Left ventricle myocardium inferior (tissue), 1 donor: ENCODE results near the gene GATC. TPM values are rescaled to one million over a fixed set of nuclear protein-coding genes. Genes with fewer than 3 reads are reported as not detected.
"Not testable (repeated sequence)": the region's sequence is repeated elsewhere in the genome, so short reads cannot be mapped to it uniquely, and the experiment has no call there.

Experiments
- DNase-seq: peaks from one replicate; pipeline ENCODE4 v3.0.0-alpha.2; 2020
- H3K27ac ChIP-seq: fragments of 200-600 bp; replicated peaks from 2 replicates; pipeline ENCODE4 v1.8.0; 2021
- H3K27me3 ChIP-seq: fragments of 200-600 bp; 2 replicates; pipeline ENCODE4 v1.8.0; 2021; ENCODE audit warnings: low read depth
- H3K36me3 ChIP-seq: fragments of 200-600 bp; 2 replicates; pipeline ENCODE4 v1.8.0; 2021
- H3K4me1 ChIP-seq: fragments of 200-600 bp; 2 replicates; pipeline ENCODE4 v1.8.0; 2021
- H3K4me3 ChIP-seq: fragments of 200-600 bp; 2 replicates; pipeline ENCODE4 v1.8.0; 2021; ENCODE audit warnings: mild to moderate bottlenecking, moderate library complexity
- H3K9me3 ChIP-seq: fragments of 200-600 bp; replicated peaks from 2 replicates; pipeline ENCODE4 v1.8.0; 2021
- CTCF ChIP-seq: fragments of 200-600 bp; IDR thresholded peaks from 2 replicates; pipeline ENCODE4 v1.8.0; 2021; ENCODE audit warnings: antibody characterized with exemption, mild to moderate bottlenecking, borderline replicate concordance
- intact Hi-C: fragments of 100-400 bp; cut with micrococcal nuclease; formaldehyde crosslinking; loops from one replicate; pipeline ENCODE4 v1.11.0; 2022
- total RNA-seq: library from RNA; stranded (reverse); fragmentation: NEBNext Ultra II Directional; extraction: Animal tissue kit (Norgen Biotek cat#: 25700); gene quantifications from one replicate; pipeline ENCODE4 v1.2.1, GENCODE V29; 2021
- donor health status: DM: no; HTN: yes; CAD: no; lungs with severe emphysema.

The GATC gene
- total RNA-seq, 1 donor from 2014 or later = 12.0 TPM

GRCh38 chr12:120480211-120480610, 34.0 kb downstream of the GATC start:
- no peak for TF ChIP-seq CTCF
- Histone ChIP-seq H3K27me3 (no peaks in the 10 kb centered on the region), H3K4me1 (no peaks in the 10 kb centered on the region), H3K27ac (no peak overlapping the region), H3K9me3 (no peaks in the 10 kb centered on the region), H3K36me3 (peaks cover 11% of the 10 kb centered on the region), H3K4me3 (no peak overlapping the region)
- intact Hi-C loops = no loop called here
- DNase-seq = no peak

- DNase-seq = no peak
- Histone ChIP-seq H3K9me3 (no peaks in the 10 kb centered on the region), H3K27ac (no peak overlapping the region), H3K4me3 (no peak overlapping the region), H3K36me3 (peaks cover 11% of the 10 kb centered on the region), H3K4me1 (no peaks in the 10 kb centered on the region), H3K27me3 (no peaks in the 10 kb centered on the region)
- intact Hi-C loops = no loop called here
- no peak for TF ChIP-seq CTCF
These were observed 35.0 kb downstream of the GATC start for GRCh38 chr12:120481022-120481767.

DNA sequence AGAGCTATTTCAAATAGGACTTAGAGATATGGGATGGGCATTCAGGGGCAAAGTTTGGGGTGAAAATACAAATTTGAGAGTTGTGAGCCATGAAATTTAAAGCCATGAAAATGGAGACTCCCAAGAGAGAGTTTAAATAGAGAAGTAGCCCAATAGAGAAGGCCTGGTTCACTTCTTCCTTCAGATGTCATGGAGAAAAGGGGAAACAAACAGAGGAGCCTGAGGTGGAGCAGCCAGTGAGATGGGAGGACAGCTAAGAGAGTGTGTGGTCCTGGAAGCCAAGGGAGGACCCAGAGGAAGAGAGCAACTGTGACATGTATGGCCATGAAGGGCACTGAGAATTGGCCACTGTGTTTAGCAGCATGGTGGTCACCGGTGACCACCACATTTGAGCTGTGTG, 37.4 kb downstream of the GATC start:
- H3K9me3 ChIP-seq = no peaks in the 10 kb centered on the region
- H3K27ac ChIP-seq = no peak overlapping the region
- DNase-seq = no peak
- no peaks in the 10 kb centered on the region for H3K4me1 ChIP-seq
- H3K27me3 ChIP-seq = no peaks in the 10 kb centered on the region
- intact Hi-C loops = no loop called here
- H3K4me3 ChIP-seq = no peak overlapping the region
- TF ChIP-seq CTCF = no peak
- H3K36me3 ChIP-seq = peaks cover 11% of the 10 kb centered on the region

DNA sequence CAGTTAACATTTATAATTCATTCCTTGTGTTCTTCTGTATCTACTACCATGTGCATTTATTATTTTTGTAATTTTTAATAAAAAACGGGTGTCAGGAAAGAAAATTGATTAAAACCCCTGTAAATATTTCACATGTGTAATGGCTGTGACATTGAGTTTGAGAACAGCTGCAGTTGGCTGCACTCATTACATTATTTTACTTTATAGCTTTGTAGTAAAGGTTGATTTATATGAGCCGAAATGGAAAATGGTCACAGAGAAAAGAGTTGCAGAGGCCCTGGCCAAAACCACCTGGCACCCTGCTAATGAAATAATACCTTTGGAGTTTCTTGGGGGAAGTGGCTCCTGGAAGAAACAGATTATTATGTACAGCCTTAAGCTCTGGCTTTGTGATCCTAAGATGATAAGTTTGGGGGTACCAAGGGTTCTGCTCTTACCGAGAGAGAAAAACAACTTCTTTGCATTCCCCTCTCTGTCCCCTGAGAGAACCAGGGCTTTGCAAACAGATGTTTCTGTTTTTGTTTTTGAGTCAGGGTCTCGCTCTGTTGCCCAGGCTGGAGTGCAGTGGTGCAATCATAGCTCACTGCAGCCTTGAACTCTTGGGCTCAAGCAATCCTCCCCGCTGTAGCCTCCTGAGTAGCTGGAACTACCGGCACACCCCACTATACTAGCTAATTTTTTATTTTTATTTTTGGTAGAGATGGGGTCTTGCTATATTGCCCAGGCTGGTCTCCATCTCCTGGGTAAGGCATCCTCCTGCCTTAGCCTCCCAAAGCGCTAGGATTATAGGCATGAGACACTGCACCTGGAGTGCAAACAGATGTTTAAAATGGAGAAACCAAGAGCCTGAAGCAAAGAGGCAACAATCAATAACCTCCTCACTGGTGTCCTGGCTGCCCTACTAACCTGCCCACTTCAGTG, 40.0 kb downstream of the GATC start:
- Histone ChIP-seq H3K9me3 (no peaks in the 10 kb centered on the region), H3K36me3 (peaks cover 11% of the 10 kb centered on the region), H3K4me3 (no peak overlapping the region), H3K27me3 (no peaks in the 10 kb centered on the region), H3K27ac (no peak overlapping the region), H3K4me1 (peaks cover 2% of the 10 kb centered on the region)
- TF ChIP-seq CTCF = no peak
- no peak for DNase-seq
- intact Hi-C loops = no loop called here

- H3K4me1 ChIP-seq, H3K36me3 ChIP-seq, H3K27me3 ChIP-seq, intact Hi-C loops, H3K4me3 ChIP-seq, H3K9me3 ChIP-seq, DNase-seq, H3K27ac ChIP-seq: not testable (repeated sequence)
These were observed 41.3 kb downstream of the GATC start for GRCh38 chr12:120487552-120487951.

DNA sequence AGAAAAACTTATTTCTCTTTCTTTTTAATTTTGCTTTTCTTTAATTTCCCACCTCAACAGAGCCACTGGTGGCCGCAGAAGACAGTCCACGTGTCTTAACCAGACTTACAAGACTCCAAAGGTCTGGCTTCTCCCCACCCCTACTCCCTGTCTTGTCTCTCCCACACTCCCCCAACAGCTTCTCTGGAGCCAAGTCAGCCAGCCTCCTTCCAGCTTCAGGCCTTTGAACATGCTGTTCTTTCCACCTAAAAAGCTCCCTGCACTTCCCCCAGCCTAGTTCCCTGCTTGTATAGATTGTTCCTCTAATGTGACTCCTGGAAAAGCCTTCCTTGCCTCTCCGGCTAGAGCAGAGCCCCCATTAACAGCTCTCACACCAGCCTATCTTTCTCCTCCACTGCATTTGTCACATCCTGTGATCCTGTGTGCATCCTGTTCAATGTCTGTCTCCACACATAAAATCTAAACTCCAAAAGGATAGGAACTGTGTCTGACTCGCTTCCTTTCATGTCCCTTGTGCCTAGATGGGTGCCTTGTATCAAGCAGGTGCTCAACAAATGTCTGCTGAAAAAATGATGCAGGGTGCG, 41.9 kb downstream of the GATC start:
- no peak for TF ChIP-seq CTCF
- no peak for DNase-seq
- peaks cover 5% of the 10 kb centered on the region for H3K4me1 ChIP-seq
- no peaks in the 10 kb centered on the region for H3K27me3 ChIP-seq
- H3K27ac ChIP-seq = no peak overlapping the region
- intact Hi-C loops = no loop called here
- no peaks in the 10 kb centered on the region for H3K9me3 ChIP-seq
- no peaks in the 10 kb centered on the region for H3K36me3 ChIP-seq
- no peak overlapping the region for H3K4me3 ChIP-seq
